HG03108 (cell line): Measurements from ENCODE around the gene PAX6.

Source experiments
- ATAC-seq: cut with Tn5 transposase; IDR thresholded peaks from one replicate; pipeline ENCODE4 v1.9.1; 2021; ENCODE audit warnings: moderate library complexity; ENCODE audit not compliant: unreplicated experiment

PAX6 gene

GRCh38 chr11:31809541-31809856, 1.6 kb downstream of the PAX6 start:
- no peak for ATAC-seq

GRCh38 chr11:31808721-31809540, 2.2 kb downstream of the PAX6 start:
- ATAC-seq = no peak

- no peak for ATAC-seq
Observed at GRCh38 chr11:31807799-31808667, 3.1 kb downstream of the PAX6 start.

GRCh38 chr11:31806928-31807798, 4.0 kb downstream of the PAX6 start:
- ATAC-seq = no peak

GRCh38 chr11:31806186-31806927, 4.8 kb downstream of the PAX6 start:
- ATAC-seq = no peak

- no peak for ATAC-seq
Observed at GRCh38 chr11:31805629-31806185, 5.4 kb downstream of the PAX6 start.

- no peak for ATAC-seq
Observed at GRCh38 chr11:31805037-31805628, 6.0 kb downstream of the PAX6 start.

GRCh38 chr11:31804312-31805036, 6.6 kb downstream of the PAX6 start:
- no peak for ATAC-seq

GRCh38 chr11:31803813-31804311, 7.3 kb downstream of the PAX6 start:
- ATAC-seq = no peak

GRCh38 chr11:31802990-31803812, 7.9 kb downstream of the PAX6 start:
- ATAC-seq = no peak

GRCh38 chr11:31802609-31802989, 8.5 kb downstream of the PAX6 start:
- ATAC-seq = no peak

- no peak for ATAC-seq
Observed at GRCh38 chr11:31802000-31802551, 9.0 kb downstream of the PAX6 start.

GRCh38 chr11:31801298-31801702, 9.8 kb downstream of the PAX6 start:
- ATAC-seq = no peak

- ATAC-seq = no peak
Observed at GRCh38 chr11:31800398-31801265, 10.5 kb downstream of the PAX6 start.

- ATAC-seq = no peak
Observed at GRCh38 chr11:31799435-31800397, 11.4 kb downstream of the PAX6 start.
